Measurements from ENCODE around the gene IWS1. TPM values are rescaled to one million over a fixed set of nuclear protein-coding genes. Genes with fewer than 3 reads are reported as not detected.

The IWS1 gene
- total RNA-seq (2014; rRNA removed; shearing (Covaris generic)): 28.0 and 39.9 TPM in 2 replicates

GRCh38 chr2:127526132-127527000, at the start of gene IWS1:
Gene IWS1 (minus strand): TSS chr2:127526489. CDS start chr2:127526208, 281 bp downstream.

DNA sequence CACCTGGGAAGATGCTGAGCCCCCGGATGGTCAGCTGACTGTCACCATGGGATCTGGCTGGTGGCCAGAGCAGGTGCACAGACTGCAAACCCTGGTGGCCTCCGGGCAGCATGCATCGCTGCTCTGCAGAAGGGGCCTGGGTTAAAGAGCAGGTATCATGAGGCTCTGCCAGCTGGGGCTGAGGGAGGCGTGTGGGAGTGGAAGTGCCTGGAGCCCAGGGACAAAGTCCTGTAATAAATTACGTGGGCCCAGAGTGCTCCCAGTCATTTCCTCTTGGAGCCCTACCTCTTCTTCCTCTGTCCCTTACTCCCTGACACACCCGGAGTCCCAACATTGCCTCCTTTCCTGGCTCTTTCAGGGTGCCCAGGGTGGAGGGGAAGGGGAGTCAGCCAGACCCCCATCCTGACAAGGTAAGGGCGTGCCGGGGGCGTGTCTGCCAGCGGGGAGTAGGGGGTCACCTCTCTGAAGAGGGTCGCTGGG, 9.2 kb upstream of the IWS1 start, which contains the start of gene MYO7B:
Gene MYO7B, plus strand, starts transcription at position 262 of the 480 bp plus-strand sequence. CDS start 24,040 bp downstream, outside the sequence.

Small RNA genes lying within 50 kb of the gene (small RNA-seq; reads per million reads assigned to genes)
- not detected for gene RNU4-48P

Other genes starting within 250 kb of the IWS1 start
- gene ERCC3, start 232.3 kb downstream of the IWS1 start, total RNA-seq (2014; rRNA removed; shearing (Covaris generic)): 30.0 and 30.1 TPM in 2 replicates
- 24.8 and 26.2 TPM in 2 replicates for gene MAP3K2, start 138.5 kb downstream of the IWS1 start, total RNA-seq (2014; rRNA removed; shearing (Covaris generic))
- gene PROC, start 108.1 kb downstream of the IWS1 start, total RNA-seq (2014; rRNA removed; shearing (Covaris generic)): not detected in 2 replicates
- 0.79 and 0.80 TPM in 2 replicates for gene MYO7B, start 9.2 kb upstream of the IWS1 start, total RNA-seq (2014; rRNA removed; shearing (Covaris generic))
- 0.27 TPM in 1 of 2 replicates, not detected in the other for gene GPR17, start 119.7 kb upstream of the IWS1 start, total RNA-seq (2014; rRNA removed; shearing (Covaris generic))
- gene LIMS2, start 149.0 kb upstream of the IWS1 start, total RNA-seq (2014; rRNA removed; shearing (Covaris generic)): 0.19 and 0.48 TPM in 2 replicates
- 4.8 and 5.8 TPM in 2 replicates for gene SFT2D3, start 175.0 kb upstream of the IWS1 start, total RNA-seq (2014; rRNA removed; shearing (Covaris generic))

Data from A375 (cell line).